VCaP (cell line): ENCODE data around the gene PGM2L1.
A peak's percentile ranks its signal among the peaks of the same experiment; 100 is the strongest.

Experiments
- H3K27ac ChIP-seq: fragments of 450-650 bp; 2 replicates; pipeline ENCODE4 v1.5.1; 2017
- CTCF ChIP-seq: fragments of 450-650 bp; conservative IDR thresholded peaks from 2 replicates; pipeline ENCODE4 v1.5.1; 2017; ENCODE audit warnings: mild to moderate bottlenecking, moderate library complexity

Gene PGM2L1

DNA sequence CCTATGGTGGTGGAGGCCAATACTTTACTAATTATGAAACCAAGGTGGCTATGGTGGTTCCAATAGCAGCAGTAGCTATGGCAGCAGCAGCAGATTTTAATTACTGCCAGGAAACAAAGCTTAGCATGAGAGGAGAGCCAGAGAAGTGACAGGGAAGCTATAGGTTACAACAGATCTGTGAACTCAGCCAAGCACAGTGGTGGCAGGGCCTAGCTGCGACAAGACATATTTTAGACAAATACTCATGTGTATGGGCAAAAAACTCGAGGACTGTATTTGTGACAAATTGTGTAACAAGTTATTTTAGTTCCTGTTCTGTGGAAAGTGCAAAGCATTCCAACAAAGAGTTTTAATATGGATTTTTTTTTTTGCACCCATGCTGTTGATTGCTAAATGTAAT is 42.6 kb downstream of the PGM2L1 start:
- no peak overlapping the region for H3K27ac ChIP-seq
- TF ChIP-seq CTCF = no peak

- H3K27ac ChIP-seq = no peak overlapping the region
- no peak for TF ChIP-seq CTCF
Observed at GRCh38 chr11:74354036-74354435, 44.2 kb downstream of the PGM2L1 start.

- no peak for TF ChIP-seq CTCF
- peak overlapping the region; percentile 46 for H3K27ac ChIP-seq
Observed at GRCh38 chr11:74347381-74347780, 50.9 kb downstream of the PGM2L1 start.

DNA sequence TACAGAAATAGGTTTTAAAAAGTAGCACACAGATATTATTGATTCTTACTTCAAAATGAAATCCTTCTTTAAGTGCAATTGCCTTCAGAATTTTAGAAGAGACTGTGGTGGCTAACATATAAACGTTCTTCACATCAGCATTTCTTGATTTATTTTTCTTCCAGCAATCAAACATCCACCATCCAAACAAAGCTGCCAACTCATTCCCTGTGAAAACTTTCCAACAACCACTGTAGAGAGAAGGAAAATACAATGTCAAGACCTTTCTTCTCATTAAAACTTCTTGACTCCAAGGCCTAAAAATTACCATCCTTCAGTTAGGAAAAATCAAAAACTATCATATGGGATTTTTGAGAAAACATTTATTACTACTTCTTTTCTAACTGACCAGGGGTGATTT is 52.8 kb downstream of the PGM2L1 start:
- no peak for TF ChIP-seq CTCF
- H3K27ac ChIP-seq = no peak overlapping the region

DNA sequence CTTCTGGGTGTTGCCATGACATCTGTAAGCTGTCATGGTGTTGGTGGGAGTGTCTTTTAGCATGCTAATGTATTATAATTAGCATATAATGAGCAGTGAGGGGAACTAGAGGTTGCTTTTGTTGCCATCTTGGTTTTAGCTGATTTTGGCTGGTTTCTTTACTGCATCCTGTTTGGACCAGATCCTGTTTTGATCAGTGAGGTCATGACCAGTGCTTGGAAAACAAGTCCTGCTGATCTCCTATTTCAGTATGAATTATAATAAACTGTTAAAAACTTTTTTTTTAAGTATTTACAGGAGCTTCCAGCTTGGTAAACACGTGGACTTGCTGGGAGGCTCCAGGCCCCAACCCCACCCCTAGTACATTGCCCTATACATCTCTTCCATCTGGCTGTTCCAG is 56.3 kb downstream of the PGM2L1 start:
- peak overlapping the region; percentile 34 for H3K27ac ChIP-seq
- TF ChIP-seq CTCF = no peak

DNA sequence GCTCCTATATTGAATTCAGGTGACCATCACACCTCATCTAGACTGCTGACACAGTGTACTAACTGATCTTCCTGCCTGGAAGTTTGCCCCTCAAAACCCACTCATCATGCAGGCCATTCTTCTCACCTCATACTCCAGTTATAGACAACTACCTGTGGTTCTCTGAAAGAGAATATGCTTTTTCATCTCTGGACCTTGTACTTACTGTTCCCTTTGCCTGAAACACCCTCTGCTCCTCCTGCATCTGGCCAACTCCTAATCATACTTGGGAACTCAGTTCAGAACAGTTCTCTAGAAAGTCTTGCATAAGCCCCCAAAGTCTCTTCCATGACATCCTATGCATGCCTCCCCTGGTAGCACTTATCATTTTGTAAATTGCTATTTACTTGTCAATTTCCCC is 58.6 kb downstream of the PGM2L1 start:
- TF ChIP-seq CTCF = no peak
- peak overlapping the region; percentile 77 for H3K27ac ChIP-seq

GRCh38 chr11:74338963-74339362 is 59.3 kb downstream of the PGM2L1 start:
- peak overlapping the region; percentile 77 for H3K27ac ChIP-seq

More at GRCh38 chr11:74338963-74339362, 59.3 kb downstream of the PGM2L1 start:
- TF ChIP-seq CTCF = no peak
